ENCODE results near the gene SCRT2. TPM values are rescaled to one million over a fixed set of nuclear protein-coding genes. Genes with fewer than 3 reads are reported as not detected.

SCRT2 gene
- polyA plus RNA-seq, 3 donors: not detected

DNA sequence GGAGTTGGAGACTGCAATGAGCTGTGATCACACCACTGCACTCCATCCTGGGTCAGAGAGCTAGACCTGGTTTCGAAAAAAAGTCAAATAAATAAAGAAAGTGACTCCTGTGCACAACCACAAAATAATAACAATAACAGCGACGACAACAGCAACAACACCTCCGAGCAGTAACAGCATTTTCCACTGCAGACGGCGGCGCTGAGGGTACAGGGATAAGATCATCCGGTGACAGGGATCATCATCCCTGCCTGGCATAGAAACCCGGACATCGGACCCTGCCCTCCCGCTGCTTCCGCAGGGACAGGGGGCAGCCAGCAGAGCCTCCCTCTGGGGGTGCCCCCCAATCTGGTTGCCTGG lies 34.1 kb downstream of the SCRT2 start:
- H3K4me1 ChIP-seq (ENCODE audit: control insufficient read depth in 1 of 2, insufficient read depth in 2 of 2, low read length in 2 of 2): peaks cover 7 to 8% of the 10 kb centered on the region in 2 donors
- H3K27me3 Mint-ChIP-seq (ENCODE audit: low read depth in 3 of 3): peaks cover 16 to 37% (median 26%) of the 10 kb centered on the region in 3 donors
- intact Hi-C loops (cut with micrococcal nuclease): loop anchor here in 1 of 2 donors (5.0 kb wide), 1 partner anchor 79 kb away; no protein-coding TSS in a partner anchor
- H3K27ac ChIP-seq (ENCODE audit: low read depth in 1 of 2, low read length in 2 of 2): no peak overlapping the region
- no peaks in the 10 kb centered on the region for H3K36me3 ChIP-seq (replicated peaks in 1 of 2; ENCODE audit: control insufficient read depth in 1 of 2, insufficient read depth in 2 of 2, low read length in 2 of 2)
- peaks cover 21% of the 10 kb centered on the region for H4K20me1 ChIP-seq (ENCODE audit: insufficient read depth, low read length)
- no peak overlapping the region for H3K9ac ChIP-seq (ENCODE audit: insufficient read depth, low read length, poor library complexity, severe bottlenecking)
- no peak overlapping the region for H2AFZ ChIP-seq (ENCODE audit: insufficient read depth, low read depth, low read length, poor library complexity, severe bottlenecking)
- H3K9me3 ChIP-seq (replicated peaks in 1 of 2; ENCODE audit: control insufficient read depth in 1 of 2, insufficient read depth in 1 of 2, low read length in 2 of 2): no peaks in the 10 kb centered on the region
- peaks cover 0 to 9% (median 0%) of the 10 kb centered on the region in 7 donors for H3K9me3 Mint-ChIP-seq
- H3K4me3 Mint-ChIP-seq: peak overlapping the region in 1 of 2 donors; percentile 41
- H3K4me1 Mint-ChIP-seq: peaks cover 11% of the 10 kb centered on the region
- H3K27me3 ChIP-seq (ENCODE audit: control insufficient read depth in 2 of 2, insufficient read depth in 2 of 2, low read length in 2 of 2): peaks cover 3 to 15% of the 10 kb centered on the region in 2 donors
- no peak overlapping the region for H3K4me2 ChIP-seq (replicated peaks; ENCODE audit: extremely low read depth, low read length, poor library complexity, severe bottlenecking)
- TF ChIP-seq, protein P1, sequence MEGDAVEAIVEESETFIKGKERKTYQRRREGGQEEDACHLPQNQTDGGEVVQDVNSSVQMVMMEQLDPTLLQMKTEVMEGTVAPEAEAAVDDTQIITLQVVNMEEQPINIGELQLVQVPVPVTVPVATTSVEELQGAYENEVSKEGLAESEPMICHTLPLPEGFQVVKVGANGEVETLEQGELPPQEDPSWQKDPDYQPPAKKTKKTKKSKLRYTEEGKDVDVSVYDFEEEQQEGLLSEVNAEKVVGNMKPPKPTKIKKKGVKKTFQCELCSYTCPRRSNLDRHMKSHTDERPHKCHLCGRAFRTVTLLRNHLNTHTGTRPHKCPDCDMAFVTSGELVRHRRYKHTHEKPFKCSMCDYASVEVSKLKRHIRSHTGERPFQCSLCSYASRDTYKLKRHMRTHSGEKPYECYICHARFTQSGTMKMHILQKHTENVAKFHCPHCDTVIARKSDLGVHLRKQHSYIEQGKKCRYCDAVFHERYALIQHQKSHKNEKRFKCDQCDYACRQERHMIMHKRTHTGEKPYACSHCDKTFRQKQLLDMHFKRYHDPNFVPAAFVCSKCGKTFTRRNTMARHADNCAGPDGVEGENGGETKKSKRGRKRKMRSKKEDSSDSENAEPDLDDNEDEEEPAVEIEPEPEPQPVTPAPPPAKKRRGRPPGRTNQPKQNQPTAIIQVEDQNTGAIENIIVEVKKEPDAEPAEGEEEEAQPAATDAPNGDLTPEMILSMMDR (IDR thresholded peaks at IDR 0.05): no peak
- H3K4me3 ChIP-seq (replicated peaks in 1 of 3; ENCODE audit: low read depth in 2 of 3, low read length in 3 of 3): no peak overlapping the region
- no peaks in the 10 kb centered on the region for H3K79me2 ChIP-seq (ENCODE audit: insufficient read depth, low read length)
- peaks cover 2 to 5% of the 10 kb centered on the region in 2 donors for H3K36me3 Mint-ChIP-seq
- no peak for DNase-seq
- peak overlapping the region in 1 of 7 donors; percentile 36 for H3K27ac Mint-ChIP-seq
- WGBS (ENCODE audit: insufficient coverage): 88% methylated on average over 5 of the region's 12 CpGs

DNA sequence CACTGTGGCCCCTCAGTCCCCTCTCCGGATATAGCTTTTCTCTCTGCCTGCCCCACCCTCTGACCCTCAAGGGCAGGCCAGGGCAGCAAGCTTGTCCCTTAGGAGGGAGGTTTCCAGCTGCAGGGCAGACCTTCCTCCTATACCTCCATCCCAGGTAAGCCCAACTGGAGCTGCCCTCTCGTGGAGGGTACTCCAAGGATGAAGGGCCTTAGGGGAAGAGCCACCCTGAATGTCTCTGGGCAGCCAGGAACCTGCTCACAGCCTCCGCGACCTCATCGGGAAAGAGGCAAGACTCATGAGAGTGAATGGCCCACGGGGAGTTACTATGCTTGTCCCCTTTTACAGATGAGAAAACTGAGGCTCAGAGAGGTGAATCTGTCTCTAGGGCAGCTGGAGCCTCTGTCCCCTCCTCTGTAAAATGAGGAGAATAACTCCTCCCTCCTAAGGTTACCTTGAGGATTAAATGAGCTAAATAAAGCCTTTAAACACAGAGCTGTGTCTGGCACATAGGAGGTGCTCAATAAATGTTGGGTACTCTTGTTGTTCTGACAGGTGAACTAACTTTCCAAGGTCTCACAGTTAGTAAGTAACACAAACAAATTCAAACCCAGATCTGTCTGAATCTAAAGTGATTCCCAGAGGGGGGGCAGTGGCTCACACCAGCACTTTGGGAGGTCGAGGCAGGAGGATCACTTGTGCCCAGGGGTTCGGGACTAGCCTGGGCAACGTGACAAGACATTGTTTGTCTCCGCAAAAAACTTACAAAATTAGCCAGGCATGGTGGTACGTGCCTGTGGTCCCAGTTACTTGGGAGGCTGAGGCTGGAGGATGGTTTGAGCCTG lies 34.7 kb downstream of the SCRT2 start:
- Histone ChIP-seq H3K9ac (ENCODE audit: insufficient read depth, low read length, poor library complexity, severe bottlenecking) (no peak overlapping the region), H3K9me3 (replicated peaks in 1 of 2; ENCODE audit: control insufficient read depth in 1 of 2, insufficient read depth in 1 of 2, low read length in 2 of 2) (no peaks in the 10 kb centered on the region), H3K27me3 (ENCODE audit: control insufficient read depth in 2 of 2, insufficient read depth in 2 of 2, low read length in 2 of 2) (peaks cover 3 to 15% of the 10 kb centered on the region in 2 donors), H3K4me3 (replicated peaks in 1 of 3; ENCODE audit: low read depth in 2 of 3, low read length in 3 of 3) (no peak overlapping the region), H4K20me1 (ENCODE audit: insufficient read depth, low read length) (peaks cover 15% of the 10 kb centered on the region), H3K27ac (ENCODE audit: low read depth in 1 of 2, low read length in 2 of 2) (no peak overlapping the region), H3K4me2 (replicated peaks; ENCODE audit: extremely low read depth, low read length, poor library complexity, severe bottlenecking) (no peak overlapping the region), H3K79me2 (ENCODE audit: insufficient read depth, low read length) (no peaks in the 10 kb centered on the region), H3K4me1 (ENCODE audit: control insufficient read depth in 1 of 2, insufficient read depth in 2 of 2, low read length in 2 of 2) (peaks cover 5 to 7% of the 10 kb centered on the region in 2 donors), H2AFZ (ENCODE audit: insufficient read depth, low read depth, low read length, poor library complexity, severe bottlenecking) (no peak overlapping the region), H3K36me3 (replicated peaks in 1 of 2; ENCODE audit: control insufficient read depth in 1 of 2, insufficient read depth in 2 of 2, low read length in 2 of 2) (no peaks in the 10 kb centered on the region)
- peak overlapping the region in 1 of 2 donors; percentile 41 for H3K4me3 Mint-ChIP-seq
- H3K4me1 Mint-ChIP-seq: peaks cover 7% of the 10 kb centered on the region
- peak overlapping the region in 1 of 7 donors; percentile 36 for H3K27ac Mint-ChIP-seq
- 91% methylated on average over 5 of the region's 11 CpGs for WGBS (ENCODE audit: insufficient coverage)
- DNase-seq: no peak
- peaks cover 0 to 9% (median 0%) of the 10 kb centered on the region in 7 donors for H3K9me3 Mint-ChIP-seq
- TF ChIP-seq, protein P1 (IDR thresholded peaks at IDR 0.05): no peak
- peaks cover 16 to 37% (median 30%) of the 10 kb centered on the region in 3 donors for H3K27me3 Mint-ChIP-seq (ENCODE audit: low read depth in 3 of 3)
- H3K36me3 Mint-ChIP-seq: peaks cover 2 to 5% of the 10 kb centered on the region in 2 donors
- intact Hi-C loops (cut with micrococcal nuclease): loop anchor here in 1 of 2 donors (5.0 kb wide), 1 partner anchor 79 kb away; no protein-coding TSS in a partner anchor
